Measurements from ENCODE around the gene RGMB.
"Not testable (repeated sequence)": the region's sequence is repeated elsewhere in the genome, so short reads cannot be mapped to it uniquely, and the experiment has no call there.

RGMB gene

GRCh38 chr5:98773464-98774191, at the start of gene RGMB:
TSS of gene RGMB (plus strand) at chr5:98773663. CDS start at chr5:98774071, 408 bp downstream.
- H3K4me1 Mint-ChIP-seq (ENCODE audit: low read depth), result peaks cover 61% of the 10 kb centered on the region
- peaks cover 29% of the 10 kb centered on the region for H3K27me3 Mint-ChIP-seq

GRCh38 chr5:98726258-98726657, 47.2 kb upstream of the RGMB start:
- Mint-ChIP-seq H3K4me1 (ENCODE audit: low read depth) (no peaks in the 10 kb centered on the region), H3K4me3 (no peak overlapping the region), H3K36me3 (ENCODE audit: low read depth) (no peaks in the 10 kb centered on the region), H3K9me3 (no peaks in the 10 kb centered on the region), H3K27ac (no peak overlapping the region), H3K27me3 (peaks cover 12% of the 10 kb centered on the region)

More at GRCh38 chr5:98773464-98774191, at the start of gene RGMB:
- Mint-ChIP-seq H3K9me3 (no peaks in the 10 kb centered on the region), H3K27ac (peak within 1 kb of the TSS; percentile 83), H3K4me3 (peak within 1 kb of the TSS; percentile 94), H3K36me3 (ENCODE audit: low read depth) (no peaks in the 10 kb centered on the region)

- H3K4me3 Mint-ChIP-seq, result no peak overlapping the region
- no peaks in the 10 kb centered on the region for H3K9me3 Mint-ChIP-seq
- H3K27me3 Mint-ChIP-seq, result peaks cover 14% of the 10 kb centered on the region
- no peaks in the 10 kb centered on the region for H3K36me3 Mint-ChIP-seq (ENCODE audit: low read depth)
- H3K4me1 Mint-ChIP-seq (ENCODE audit: low read depth), result no peaks in the 10 kb centered on the region
- no peak overlapping the region for H3K27ac Mint-ChIP-seq
Measured at GRCh38 chr5:98727686-98728085, 45.8 kb upstream of the RGMB start.

GRCh38 chr5:98734646-98735045, 38.8 kb upstream of the RGMB start:
- Mint-ChIP-seq H3K9me3 (peaks cover 5% of the 10 kb centered on the region), H3K4me1 (ENCODE audit: low read depth) (no peaks in the 10 kb centered on the region), H3K27me3 (peaks cover 22% of the 10 kb centered on the region), H3K27ac (no peak overlapping the region), H3K4me3 (no peak overlapping the region), H3K36me3 (ENCODE audit: low read depth) (peaks cover 5% of the 10 kb centered on the region)

GRCh38 chr5:98735806-98736507, 37.5 kb upstream of the RGMB start:
- no peak overlapping the region for H3K4me3 Mint-ChIP-seq
- no peak overlapping the region for H3K27ac Mint-ChIP-seq
- no peaks in the 10 kb centered on the region for H3K4me1 Mint-ChIP-seq (ENCODE audit: low read depth)
- H3K9me3 Mint-ChIP-seq, result peaks cover 5% of the 10 kb centered on the region
- peaks cover 19% of the 10 kb centered on the region for H3K27me3 Mint-ChIP-seq
- peaks cover 5% of the 10 kb centered on the region for H3K36me3 Mint-ChIP-seq (ENCODE audit: low read depth)

- H3K27ac Mint-ChIP-seq, result no peak overlapping the region
- H3K4me3 Mint-ChIP-seq, result no peak overlapping the region
- no peaks in the 10 kb centered on the region for H3K4me1 Mint-ChIP-seq (ENCODE audit: low read depth)
- peaks cover 5% of the 10 kb centered on the region for H3K9me3 Mint-ChIP-seq
- H3K27me3 Mint-ChIP-seq, result peaks cover 19% of the 10 kb centered on the region
- H3K36me3 Mint-ChIP-seq (ENCODE audit: low read depth), result peaks cover 5% of the 10 kb centered on the region
Measured at GRCh38 chr5:98736753-98737152, 36.7 kb upstream of the RGMB start.

- not testable (repeated sequence) for H3K4me1 Mint-ChIP-seq (ENCODE audit: low read depth); H3K27ac Mint-ChIP-seq; H3K9me3 Mint-ChIP-seq; H3K4me3 Mint-ChIP-seq; H3K36me3 Mint-ChIP-seq (ENCODE audit: low read depth)
- H3K27me3 Mint-ChIP-seq, result peaks cover 15% of the 10 kb centered on the region
Measured at GRCh38 chr5:98737441-98737840, 36.0 kb upstream of the RGMB start.

- H3K9me3 Mint-ChIP-seq; H3K36me3 Mint-ChIP-seq (ENCODE audit: low read depth); H3K4me1 Mint-ChIP-seq (ENCODE audit: low read depth); H3K27ac Mint-ChIP-seq; H3K4me3 Mint-ChIP-seq: not testable (repeated sequence)
- peaks cover 23% of the 10 kb centered on the region for H3K27me3 Mint-ChIP-seq
Measured at GRCh38 chr5:98738481-98739149, 34.8 kb upstream of the RGMB start.

- no peaks in the 10 kb centered on the region for H3K9me3 Mint-ChIP-seq
- no peak overlapping the region for H3K4me3 Mint-ChIP-seq
- H3K27me3 Mint-ChIP-seq, result peaks cover 27% of the 10 kb centered on the region
- no peak overlapping the region for H3K27ac Mint-ChIP-seq
- H3K36me3 Mint-ChIP-seq (ENCODE audit: low read depth), result no peaks in the 10 kb centered on the region
- H3K4me1 Mint-ChIP-seq (ENCODE audit: low read depth), result no peaks in the 10 kb centered on the region
Measured at GRCh38 chr5:98741926-98742325, 31.5 kb upstream of the RGMB start.

- Mint-ChIP-seq H3K4me1 (ENCODE audit: low read depth) (no peaks in the 10 kb centered on the region), H3K27me3 (peaks cover 27% of the 10 kb centered on the region), H3K9me3 (no peaks in the 10 kb centered on the region), H3K36me3 (ENCODE audit: low read depth) (no peaks in the 10 kb centered on the region), H3K27ac (no peak overlapping the region), H3K4me3 (no peak overlapping the region)
Measured at GRCh38 chr5:98742396-98743073, 30.9 kb upstream of the RGMB start.

- H3K4me3 Mint-ChIP-seq; H3K27ac Mint-ChIP-seq; H3K9me3 Mint-ChIP-seq; H3K36me3 Mint-ChIP-seq (ENCODE audit: low read depth); H3K4me1 Mint-ChIP-seq (ENCODE audit: low read depth): not testable (repeated sequence)
- peaks cover 33% of the 10 kb centered on the region for H3K27me3 Mint-ChIP-seq
Measured at GRCh38 chr5:98748259-98748658, 25.2 kb upstream of the RGMB start.

GRCh38 chr5:98749046-98749445, 24.4 kb upstream of the RGMB start:
- no peaks in the 10 kb centered on the region for H3K36me3 Mint-ChIP-seq (ENCODE audit: low read depth)
- H3K27me3 Mint-ChIP-seq, result peaks cover 28% of the 10 kb centered on the region
- H3K4me3 Mint-ChIP-seq, result no peak overlapping the region
- H3K4me1 Mint-ChIP-seq (ENCODE audit: low read depth), result no peaks in the 10 kb centered on the region
- no peak overlapping the region for H3K27ac Mint-ChIP-seq
- no peaks in the 10 kb centered on the region for H3K9me3 Mint-ChIP-seq

GRCh38 chr5:98750693-98751092, 22.8 kb upstream of the RGMB start:
- Mint-ChIP-seq H3K27ac (no peak overlapping the region), H3K4me1 (ENCODE audit: low read depth) (no peaks in the 10 kb centered on the region), H3K4me3 (no peak overlapping the region), H3K36me3 (ENCODE audit: low read depth) (no peaks in the 10 kb centered on the region), H3K27me3 (peaks cover 20% of the 10 kb centered on the region), H3K9me3 (no peaks in the 10 kb centered on the region)

- not testable (repeated sequence) for H3K27ac Mint-ChIP-seq; H3K4me3 Mint-ChIP-seq; H3K9me3 Mint-ChIP-seq; H3K4me1 Mint-ChIP-seq (ENCODE audit: low read depth); H3K36me3 Mint-ChIP-seq (ENCODE audit: low read depth)
- peaks cover 14% of the 10 kb centered on the region for H3K27me3 Mint-ChIP-seq
Measured at GRCh38 chr5:98752331-98752730, 21.1 kb upstream of the RGMB start.

- peaks cover 14% of the 10 kb centered on the region for H3K27me3 Mint-ChIP-seq
- H3K36me3 Mint-ChIP-seq (ENCODE audit: low read depth); H3K4me3 Mint-ChIP-seq; H3K27ac Mint-ChIP-seq; H3K4me1 Mint-ChIP-seq (ENCODE audit: low read depth); H3K9me3 Mint-ChIP-seq: not testable (repeated sequence)
Measured at GRCh38 chr5:98752801-98753200, 20.7 kb upstream of the RGMB start.
